Liver (tissue), 9 donors: ENCODE data around the gene NCAM1. TPM values are rescaled to one million over a fixed set of nuclear protein-coding genes. Genes with fewer than 3 reads are reported as not detected.

ENCODE experiments used
- DNase-seq: peaks from one replicate; pipeline ENCODE4 v3.0.0-alpha.2; 2017; ENCODE audit warnings: low spot score
- H3K27ac ChIP-seq, 2 donors: one replicate each; pipeline ENCODE4 v1.7.0; 2013; ENCODE audit warnings: inconsistent platforms in 2 of 2, low read length in 2 of 2, control low read depth in 1 of 2, low read depth in 1 of 2, mild to moderate bottlenecking in 1 of 2
- H3K27me3 ChIP-seq, 4 donors: one replicate each; pipeline versions ENCODE4 v1.6.1 to v1.7.0; 2013; ENCODE audit warnings: low read length in 3 of 4, inconsistent platforms in 1 of 4, mild to moderate bottlenecking in 1 of 4, moderate library complexity in 1 of 4; ENCODE audit not compliant: control insufficient read depth in 4 of 4, insufficient read depth in 4 of 4
- H3K36me3 ChIP-seq, 4 donors: one replicate each; pipeline versions ENCODE4 v1.6.1 to v1.7.0; 2013; ENCODE audit warnings: low read length in 3 of 4, mild to moderate bottlenecking in 3 of 4, low read depth in 1 of 4, moderate library complexity in 1 of 4; ENCODE audit not compliant: control insufficient read depth in 4 of 4, insufficient read depth in 3 of 4
- H3K4me1 ChIP-seq, 4 donors: one replicate each; pipeline versions ENCODE4 v1.6.1 to v1.7.0; 2013; ENCODE audit warnings: low read length in 3 of 4, mild to moderate bottlenecking in 3 of 4, moderate library complexity in 1 of 4; ENCODE audit not compliant: control insufficient read depth in 4 of 4, insufficient read depth in 4 of 4
- H3K4me3 ChIP-seq, 3 donors: one replicate each; pipeline versions ENCODE4 v1.6.1 to v1.7.0; 2013; ENCODE audit warnings: low read length in 3 of 3, control low read depth in 1 of 3, low read depth in 1 of 3, mild to moderate bottlenecking in 1 of 3
- H3K9ac ChIP-seq, 2 donors: one replicate each; pipeline ENCODE4 v1.7.0; 2013; ENCODE audit warnings: low read length in 2 of 2, mild to moderate bottlenecking in 2 of 2, moderate library complexity in 2 of 2, control low read depth in 1 of 2, low read depth in 1 of 2
- H3K9me3 ChIP-seq, 4 donors: one replicate each; pipeline versions ENCODE4 v1.6.1 to v1.7.0; 2013; ENCODE audit warnings: low read length in 3 of 4; ENCODE audit not compliant: control insufficient read depth in 4 of 4
- EGR1 ChIP-seq, 2 donors: IDR thresholded peaks; 2 replicates each; pipeline ENCODE4 v1.6.1; 2016 to 2018; ENCODE audit warnings: antibody characterized with exemption in 2 of 2, low read depth in 2 of 2
- FOXA1 ChIP-seq: IDR thresholded peaks from 2 replicates; pipeline ENCODE4 v1.6.1; 2016; ENCODE audit warnings: antibody characterized with exemption
- FOXA2 ChIP-seq: IDR thresholded peaks from 2 replicates; pipeline ENCODE4 v1.6.1; 2016; ENCODE audit warnings: antibody characterized with exemption
- GABPA ChIP-seq, 2 donors: IDR thresholded peaks in 1 of 2; conservative IDR thresholded peaks in 1 of 2; 2 replicates each; pipeline ENCODE4 v1.6.1; 2016; ENCODE audit warnings: antibody characterized with exemption in 2 of 2, mild to moderate bottlenecking in 1 of 2, moderate library complexity in 1 of 2
- HNF4A ChIP-seq, 2 donors: conservative IDR thresholded peaks; 2 replicates each; pipeline ENCODE4 v1.6.1; 2016; ENCODE audit warnings: antibody characterized with exemption in 2 of 2, mild to moderate bottlenecking in 2 of 2
- HNF4G ChIP-seq: IDR thresholded peaks from 2 replicates; pipeline ENCODE4 v1.6.1; 2016; ENCODE audit warnings: antibody characterized with exemption
- JUND ChIP-seq, 2 donors: IDR thresholded peaks; 2 replicates each; pipeline ENCODE4 v1.6.1; 2016; ENCODE audit warnings: antibody characterized with exemption in 2 of 2
- NR2F2 ChIP-seq: IDR thresholded peaks from 2 replicates; pipeline ENCODE4 v1.6.1; 2016; ENCODE audit warnings: antibody characterized with exemption
- RAD21 ChIP-seq, 2 donors: IDR thresholded peaks; 2 replicates each; pipeline ENCODE4 v1.6.1; 2016; ENCODE audit warnings: antibody characterized with exemption in 2 of 2, mild to moderate bottlenecking in 2 of 2
- RXRA ChIP-seq, 2 donors: IDR thresholded peaks; 2 replicates each; pipeline ENCODE4 v1.6.1; 2017 to 2018; ENCODE audit warnings: antibody characterized with exemption in 2 of 2, mild to moderate bottlenecking in 1 of 2
- SP1 ChIP-seq: IDR thresholded peaks from 2 replicates; pipeline ENCODE4 v1.6.1; 2018; ENCODE audit warnings: antibody characterized with exemption, mild to moderate bottlenecking
- TAF1 ChIP-seq: conservative IDR thresholded peaks from 2 replicates; pipeline ENCODE4 v1.6.1; 2016; ENCODE audit warnings: antibody characterized with exemption, mild to moderate bottlenecking
- YY1 ChIP-seq: IDR thresholded peaks from 2 replicates; pipeline ENCODE4 v1.6.1; 2016; ENCODE audit warnings: antibody characterized with exemption, mild to moderate bottlenecking
- ZBTB33 ChIP-seq: IDR thresholded peaks from 2 replicates; pipeline ENCODE4 v1.6.1; 2016; ENCODE audit warnings: antibody characterized with exemption
- WGBS: extraction: QIAGEN DNeasy Blood & Tissue Kit; methylation state at CpG from one replicate; pipeline ENCODE4 v1.1.7; 2013; 5-methylcytosine and 5-hydroxymethylcytosine counted together
- polyA plus RNA-seq, 2 donors: library from polyadenylated mRNA; stranded (reverse) in 1 of 2; unstranded in 1 of 2; fragments of 200-250 nt in 1 of 2; fragments of >200 nt in 1 of 2; fragmentation: Nextera tagmentation in 1 of 2; extraction: Ambion mirVana in 1 of 2; gene quantifications; one replicate each; pipeline versions ENCODE4 v1.2.1 to v1.2.3, GENCODE V29; 2013 to 2015
- total RNA-seq, 2 donors: library from RNA; depleted of rRNA; stranded (reverse); fragments of >200 nt; gene quantifications; one replicate each; pipeline ENCODE4 v1.2.3, GENCODE V29; 2014
- TF ChIP-seq, protein P1 (sequence below): fragments of 150-350 bp; IDR thresholded peaks from 2 replicates; pipeline ENCODE4 v1.5.1; 2017; ENCODE audit warnings: improper control_type of control experiment, low read depth, low read length; ENCODE audit not compliant: missing input control
- TF ChIP-seq, protein P2 (sequence below): IDR thresholded peaks from 2 replicates; pipeline ENCODE4 v1.6.1; 2016; ENCODE audit warnings: antibody characterized with exemption
- TF ChIP-seq, protein P3 (sequence below): IDR thresholded peaks from 2 replicates; pipeline ENCODE4 v1.6.1; 2016; ENCODE audit warnings: antibody characterized with exemption
- TF ChIP-seq, protein P4 (sequence below): IDR thresholded peaks from 2 replicates; pipeline ENCODE4 v1.6.1; 2016; ENCODE audit warnings: antibody characterized with exemption, mild to moderate bottlenecking
- donor health status: healthy.
- donor health status: healthy.
- donor health status: healthy.
- donor health status: healthy.
- donor health status: healthy.

Gene NCAM1
- total and polyA plus RNA-seq, 4 donors: 0.65 to 2.1 (median 0.88) TPM

GRCh38 chr11:113247966-113248365 is 286.7 kb downstream of the NCAM1 start:
- WGBS: 86% methylated on average over 6 of the region's 6 CpGs
- H3K4me3 ChIP-seq: no peak overlapping the region
- DNase-seq: no peak
- H3K27ac ChIP-seq: no peak overlapping the region
- H3K27me3 ChIP-seq: peaks cover 0 to 7% (median 1%) of the 10 kb centered on the region in 4 donors
- H3K36me3 ChIP-seq: no peaks in the 10 kb centered on the region
- no peak overlapping the region for H3K9ac ChIP-seq
- no peaks in the 10 kb centered on the region for H3K9me3 ChIP-seq
- H3K4me1 ChIP-seq: no peaks in the 10 kb centered on the region
- TF ChIP-seq HNF4G (no peak), TAF1 (no peak), JUND (IDR thresholded peaks at IDR 0.05) (no peak), EGR1 (IDR thresholded peaks at IDR 0.05; ENCODE audit: low read depth in 2 of 2) (no peak), ZBTB33 (no peak), HNF4A (conservative IDR thresholded peaks at IDR 0.05) (no peak), GABPA (IDR thresholded peaks at IDR 0.05 in 1 of 2, conservative IDR thresholded peaks at IDR 0.05 in 1 of 2) (no peak)
- TF ChIP-seq, protein P1, sequence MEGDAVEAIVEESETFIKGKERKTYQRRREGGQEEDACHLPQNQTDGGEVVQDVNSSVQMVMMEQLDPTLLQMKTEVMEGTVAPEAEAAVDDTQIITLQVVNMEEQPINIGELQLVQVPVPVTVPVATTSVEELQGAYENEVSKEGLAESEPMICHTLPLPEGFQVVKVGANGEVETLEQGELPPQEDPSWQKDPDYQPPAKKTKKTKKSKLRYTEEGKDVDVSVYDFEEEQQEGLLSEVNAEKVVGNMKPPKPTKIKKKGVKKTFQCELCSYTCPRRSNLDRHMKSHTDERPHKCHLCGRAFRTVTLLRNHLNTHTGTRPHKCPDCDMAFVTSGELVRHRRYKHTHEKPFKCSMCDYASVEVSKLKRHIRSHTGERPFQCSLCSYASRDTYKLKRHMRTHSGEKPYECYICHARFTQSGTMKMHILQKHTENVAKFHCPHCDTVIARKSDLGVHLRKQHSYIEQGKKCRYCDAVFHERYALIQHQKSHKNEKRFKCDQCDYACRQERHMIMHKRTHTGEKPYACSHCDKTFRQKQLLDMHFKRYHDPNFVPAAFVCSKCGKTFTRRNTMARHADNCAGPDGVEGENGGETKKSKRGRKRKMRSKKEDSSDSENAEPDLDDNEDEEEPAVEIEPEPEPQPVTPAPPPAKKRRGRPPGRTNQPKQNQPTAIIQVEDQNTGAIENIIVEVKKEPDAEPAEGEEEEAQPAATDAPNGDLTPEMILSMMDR: no peak

DNA sequence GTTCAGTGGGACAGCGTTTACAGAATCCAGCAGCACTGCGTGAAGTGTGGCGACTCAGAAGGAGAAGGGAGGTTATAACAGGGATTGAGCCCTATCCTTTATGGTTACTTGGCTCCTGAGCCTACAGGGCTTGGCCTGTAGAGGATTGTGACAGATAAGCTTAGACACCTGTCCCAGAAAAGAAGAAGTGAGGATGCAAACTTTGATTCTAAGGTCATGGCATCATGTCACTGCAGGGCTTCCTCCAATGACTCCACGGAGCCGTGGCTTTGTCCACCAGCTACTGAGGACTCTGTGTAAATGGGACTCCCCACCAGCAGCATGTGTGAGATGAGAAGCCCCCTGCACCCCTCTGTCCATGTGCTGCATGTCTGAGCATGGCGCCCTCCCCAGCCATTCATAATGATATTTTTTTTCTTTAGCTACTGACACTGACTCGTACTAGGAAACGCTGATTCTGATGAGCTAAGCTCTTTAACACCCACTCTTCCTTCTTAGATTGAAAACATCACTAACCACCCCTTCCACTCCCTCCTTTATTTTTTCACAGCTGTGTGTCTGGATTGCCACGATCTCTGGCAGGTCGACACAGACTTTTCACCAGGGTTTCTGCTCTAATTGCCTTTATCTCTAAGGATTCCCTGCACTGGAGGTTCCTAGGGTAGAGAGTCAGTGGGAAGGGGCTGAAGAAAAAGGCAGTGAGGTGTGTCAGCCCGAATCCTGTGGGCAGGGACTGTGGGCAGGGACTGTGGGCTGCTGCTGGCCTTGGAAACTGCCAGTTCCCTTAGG is 287.7 kb downstream of the NCAM1 start:
- Histone ChIP-seq H3K9ac (no peak overlapping the region), H3K27ac (no peak overlapping the region), H3K9me3 (no peaks in the 10 kb centered on the region), H3K4me1 (no peaks in the 10 kb centered on the region), H3K4me3 (no peak overlapping the region), H3K27me3 (peaks cover 0 to 3% (median 1%) of the 10 kb centered on the region in 4 donors), H3K36me3 (no peaks in the 10 kb centered on the region)
- no peak for TF ChIP-seq GABPA (IDR thresholded peaks at IDR 0.05 in 1 of 2, conservative IDR thresholded peaks at IDR 0.05 in 1 of 2)
- TF ChIP-seq HNF4G: no peak
- TF ChIP-seq FOXA2: no peak
- TF ChIP-seq JUND (IDR thresholded peaks at IDR 0.05): no peak
- TF ChIP-seq NR2F2: no peak
- no peak for TF ChIP-seq RAD21 (IDR thresholded peaks at IDR 0.05)
- TF ChIP-seq SP1: no peak
- TF ChIP-seq, protein P2, sequence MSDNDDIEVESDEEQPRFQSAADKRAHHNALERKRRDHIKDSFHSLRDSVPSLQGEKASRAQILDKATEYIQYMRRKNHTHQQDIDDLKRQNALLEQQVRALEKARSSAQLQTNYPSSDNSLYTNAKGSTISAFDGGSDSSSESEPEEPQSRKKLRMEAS: no peak
- TF ChIP-seq, protein P3, sequence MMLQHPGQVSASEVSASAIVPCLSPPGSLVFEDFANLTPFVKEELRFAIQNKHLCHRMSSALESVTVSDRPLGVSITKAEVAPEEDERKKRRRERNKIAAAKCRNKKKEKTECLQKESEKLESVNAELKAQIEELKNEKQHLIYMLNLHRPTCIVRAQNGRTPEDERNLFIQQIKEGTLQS: no peak
- TF ChIP-seq, protein P4, sequence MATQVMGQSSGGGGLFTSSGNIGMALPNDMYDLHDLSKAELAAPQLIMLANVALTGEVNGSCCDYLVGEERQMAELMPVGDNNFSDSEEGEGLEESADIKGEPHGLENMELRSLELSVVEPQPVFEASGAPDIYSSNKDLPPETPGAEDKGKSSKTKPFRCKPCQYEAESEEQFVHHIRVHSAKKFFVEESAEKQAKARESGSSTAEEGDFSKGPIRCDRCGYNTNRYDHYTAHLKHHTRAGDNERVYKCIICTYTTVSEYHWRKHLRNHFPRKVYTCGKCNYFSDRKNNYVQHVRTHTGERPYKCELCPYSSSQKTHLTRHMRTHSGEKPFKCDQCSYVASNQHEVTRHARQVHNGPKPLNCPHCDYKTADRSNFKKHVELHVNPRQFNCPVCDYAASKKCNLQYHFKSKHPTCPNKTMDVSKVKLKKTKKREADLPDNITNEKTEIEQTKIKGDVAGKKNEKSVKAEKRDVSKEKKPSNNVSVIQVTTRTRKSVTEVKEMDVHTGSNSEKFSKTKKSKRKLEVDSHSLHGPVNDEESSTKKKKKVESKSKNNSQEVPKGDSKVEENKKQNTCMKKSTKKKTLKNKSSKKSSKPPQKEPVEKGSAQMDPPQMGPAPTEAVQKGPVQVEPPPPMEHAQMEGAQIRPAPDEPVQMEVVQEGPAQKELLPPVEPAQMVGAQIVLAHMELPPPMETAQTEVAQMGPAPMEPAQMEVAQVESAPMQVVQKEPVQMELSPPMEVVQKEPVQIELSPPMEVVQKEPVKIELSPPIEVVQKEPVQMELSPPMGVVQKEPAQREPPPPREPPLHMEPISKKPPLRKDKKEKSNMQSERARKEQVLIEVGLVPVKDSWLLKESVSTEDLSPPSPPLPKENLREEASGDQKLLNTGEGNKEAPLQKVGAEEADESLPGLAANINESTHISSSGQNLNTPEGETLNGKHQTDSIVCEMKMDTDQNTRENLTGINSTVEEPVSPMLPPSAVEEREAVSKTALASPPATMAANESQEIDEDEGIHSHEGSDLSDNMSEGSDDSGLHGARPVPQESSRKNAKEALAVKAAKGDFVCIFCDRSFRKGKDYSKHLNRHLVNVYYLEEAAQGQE: no peak
- no peak for TF ChIP-seq FOXA1
- TF ChIP-seq, protein P1: no peak
- TF ChIP-seq YY1: no peak
- TF ChIP-seq ZBTB33: no peak
- TF ChIP-seq RXRA (IDR thresholded peaks at IDR 0.05): no peak
- no peak for TF ChIP-seq EGR1 (IDR thresholded peaks at IDR 0.05; ENCODE audit: low read depth in 2 of 2)
- no peak for TF ChIP-seq TAF1
- no peak for TF ChIP-seq HNF4A (conservative IDR thresholded peaks at IDR 0.05)
- DNase-seq: no peak
- WGBS: 67% methylated on average over 11 of the region's 11 CpGs
